SK-N-MC (cell line): ENCODE results near the gene PBX4.

ENCODE experiments used
- EZH2 ChIP-seq: fragments of 200-600 bp; sonication (generic); IDR thresholded peaks from one replicate; pipeline ENCODE4 v1.6.1; 2017; ENCODE audit warnings: antibody characterized with exemption
- FOXP2 ChIP-seq: optimal IDR thresholded peaks from 2 replicates; pipeline ENCODE3; 2011; ENCODE audit warnings: mild to moderate bottlenecking, moderate library complexity; ENCODE audit not compliant: insufficient read depth; ENCODE audit errors: extremely low read length, control extremely low read depth
- POLR2AphosphoS5 ChIP-seq: IDR thresholded peaks from 2 replicates; pipeline ENCODE4 v1.6.1; 2012; ENCODE audit warnings: mild to moderate bottlenecking, low read depth, low read length, borderline replicate concordance

- TF ChIP-seq POLR2AphosphoS5 (no peak), EZH2 (no peak), FOXP2 (no peak)
These were observed 8.3 kb upstream of the PBX4 start for GRCh38 chr19:19626516-19627472.
